ENCODE measurements around the gene LHX1.

GRCh38 chr17:36949461-36949927 is 12.2 kb downstream of the LHX1 start:
- TF ChIP-seq CTCF (IDR thresholded peaks at IDR 0.05) (no peak), POLR2A (IDR thresholded peaks at IDR 0.05) (no peak)
